ENCODE results near the gene HADH. TPM values are rescaled to one million over a fixed set of nuclear protein-coding genes. Genes with fewer than 3 reads are reported as not detected.

Gene HADH
- total and polyA plus RNA-seq, 12 donors = 24.5 to 123 (median 68.8) TPM

DNA sequence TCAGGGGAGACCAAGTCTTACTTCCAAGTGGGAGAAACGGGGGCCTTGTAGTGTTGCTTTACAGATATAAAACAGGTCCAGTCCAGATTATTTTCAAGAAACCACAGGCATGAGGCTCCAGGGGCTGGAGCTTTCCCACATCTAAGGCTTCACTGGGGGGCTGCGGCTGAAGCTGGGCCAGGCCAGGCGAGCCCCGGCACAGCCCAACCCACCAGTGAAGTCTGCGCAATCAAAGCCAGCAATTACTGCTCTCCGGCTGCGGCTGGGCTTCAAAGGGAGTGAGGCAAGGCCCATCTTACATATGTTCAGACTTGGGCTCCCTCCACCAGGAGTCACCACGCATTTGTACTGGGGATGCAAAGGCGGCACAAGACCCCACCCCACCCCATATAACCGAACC is 61.7 kb downstream of the HADH start:
- no peaks in the 10 kb centered on the region for H3K27me3 ChIP-seq
- H3K4me1 ChIP-seq (replicated peaks in 1 of 2) = no peaks in the 10 kb centered on the region
- no peak for TF ChIP-seq POLR2A (IDR thresholded peaks at IDR 0.05)
- TF ChIP-seq, protein P1, sequence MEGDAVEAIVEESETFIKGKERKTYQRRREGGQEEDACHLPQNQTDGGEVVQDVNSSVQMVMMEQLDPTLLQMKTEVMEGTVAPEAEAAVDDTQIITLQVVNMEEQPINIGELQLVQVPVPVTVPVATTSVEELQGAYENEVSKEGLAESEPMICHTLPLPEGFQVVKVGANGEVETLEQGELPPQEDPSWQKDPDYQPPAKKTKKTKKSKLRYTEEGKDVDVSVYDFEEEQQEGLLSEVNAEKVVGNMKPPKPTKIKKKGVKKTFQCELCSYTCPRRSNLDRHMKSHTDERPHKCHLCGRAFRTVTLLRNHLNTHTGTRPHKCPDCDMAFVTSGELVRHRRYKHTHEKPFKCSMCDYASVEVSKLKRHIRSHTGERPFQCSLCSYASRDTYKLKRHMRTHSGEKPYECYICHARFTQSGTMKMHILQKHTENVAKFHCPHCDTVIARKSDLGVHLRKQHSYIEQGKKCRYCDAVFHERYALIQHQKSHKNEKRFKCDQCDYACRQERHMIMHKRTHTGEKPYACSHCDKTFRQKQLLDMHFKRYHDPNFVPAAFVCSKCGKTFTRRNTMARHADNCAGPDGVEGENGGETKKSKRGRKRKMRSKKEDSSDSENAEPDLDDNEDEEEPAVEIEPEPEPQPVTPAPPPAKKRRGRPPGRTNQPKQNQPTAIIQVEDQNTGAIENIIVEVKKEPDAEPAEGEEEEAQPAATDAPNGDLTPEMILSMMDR (IDR thresholded peaks at IDR 0.05) = no peak
- 92 to 94% (median 93%) methylated on average over 2 to 10 of the region's 10 CpGs for WGBS, 4 donors
- H3K36me3 ChIP-seq (replicated peaks in 1 of 2) = no peaks in the 10 kb centered on the region
- H3K4me3 ChIP-seq = no peak overlapping the region
- no peak for DNase-seq
- H3K9me3 ChIP-seq (replicated peaks in 1 of 3) = no peaks in the 10 kb centered on the region
- no peak overlapping the region for H3K27ac ChIP-seq
- intact Hi-C loops (cut with DNase I) = loop anchor here in 1 of 2 donors (10.0 kb wide), 1 partner anchor 523 kb away; no protein-coding TSS in a partner anchor

DNA sequence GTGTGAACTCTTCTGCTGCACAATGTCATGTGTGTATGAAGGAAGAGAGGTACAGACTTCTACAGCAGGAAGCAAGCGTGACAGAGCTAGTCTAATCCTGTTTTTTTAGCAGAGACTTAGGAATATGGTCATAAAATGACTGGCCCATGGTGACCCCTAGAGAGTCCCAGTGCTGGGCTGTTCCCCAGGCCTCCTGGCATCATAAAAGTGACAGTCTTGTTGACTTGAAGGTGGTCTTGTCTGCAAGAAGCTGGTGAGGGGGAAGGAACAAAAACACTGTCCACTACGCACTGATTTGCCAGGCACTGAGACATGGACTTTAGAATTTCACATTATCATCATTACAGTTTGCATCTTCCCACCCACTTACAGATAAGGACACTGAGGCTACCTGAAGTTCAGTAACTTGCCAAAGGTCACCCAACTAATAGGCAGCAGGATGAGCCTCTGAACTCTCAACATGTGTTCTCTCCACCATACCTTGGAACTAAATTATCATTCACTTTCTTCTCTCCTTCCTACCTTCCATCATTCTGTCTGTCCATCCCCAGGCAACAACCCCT is 63.0 kb downstream of the HADH start:
- no peaks in the 10 kb centered on the region for H3K9me3 ChIP-seq (replicated peaks in 1 of 3)
- no peaks in the 10 kb centered on the region for H3K36me3 ChIP-seq (replicated peaks in 1 of 2)
- H3K4me3 ChIP-seq = no peak overlapping the region
- H3K27ac ChIP-seq = no peak overlapping the region
- no peak for TF ChIP-seq POLR2A (IDR thresholded peaks at IDR 0.05)
- TF ChIP-seq, protein P1 (IDR thresholded peaks at IDR 0.05) = no peak
- no peak for DNase-seq
- no peaks in the 10 kb centered on the region for H3K27me3 ChIP-seq
- no peaks in the 10 kb centered on the region for H3K4me1 ChIP-seq (replicated peaks in 1 of 2)
- intact Hi-C loops (cut with DNase I) = loop anchor here in 1 of 2 donors (10.0 kb wide), 1 partner anchor 522 kb away; no protein-coding TSS in a partner anchor
- WGBS, 4 donors = 85 to 97% (median 90%) methylated on average over 2 of the region's 2 CpGs

DNA sequence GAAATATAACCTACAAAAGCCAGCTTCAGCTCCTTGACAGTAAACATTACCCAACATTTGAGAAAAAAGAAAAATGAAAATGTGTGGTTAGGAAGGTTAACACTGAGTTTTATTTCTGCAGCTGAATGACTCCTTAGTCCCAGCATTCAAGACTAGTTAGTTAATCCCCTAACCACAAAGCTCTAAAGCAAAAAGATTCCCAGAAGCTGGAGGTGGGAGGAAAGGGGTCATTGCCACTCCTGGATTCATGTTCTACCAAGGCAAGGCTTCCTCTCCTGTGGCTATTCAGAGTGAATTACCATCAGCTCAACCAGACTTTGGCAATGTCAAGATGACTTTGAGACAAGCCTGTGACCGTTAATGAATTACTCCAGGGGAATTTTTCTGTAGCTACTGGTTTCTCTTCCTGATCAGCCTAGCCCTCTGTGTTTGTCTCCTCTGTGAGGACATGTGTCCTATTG is 63.6 kb downstream of the HADH start:
- WGBS, 4 donors = 78 to 100% (median 86%) methylated on average over 1 of the region's 1 CpG
- no peak overlapping the region for H3K27ac ChIP-seq
- TF ChIP-seq, protein P1 (IDR thresholded peaks at IDR 0.05) = no peak
- no peak for TF ChIP-seq POLR2A (IDR thresholded peaks at IDR 0.05)
- DNase-seq = no peak
- no peaks in the 10 kb centered on the region for H3K27me3 ChIP-seq
- no peaks in the 10 kb centered on the region for H3K9me3 ChIP-seq (replicated peaks in 1 of 3)
- H3K4me3 ChIP-seq = no peak overlapping the region
- H3K36me3 ChIP-seq (replicated peaks in 1 of 2) = no peaks in the 10 kb centered on the region
- no peaks in the 10 kb centered on the region for H3K4me1 ChIP-seq (replicated peaks in 1 of 2)
- intact Hi-C loops (cut with DNase I) = loop anchor here in 1 of 2 donors (10.0 kb wide), 1 partner anchor 522 kb away; no protein-coding TSS in a partner anchor

DNA sequence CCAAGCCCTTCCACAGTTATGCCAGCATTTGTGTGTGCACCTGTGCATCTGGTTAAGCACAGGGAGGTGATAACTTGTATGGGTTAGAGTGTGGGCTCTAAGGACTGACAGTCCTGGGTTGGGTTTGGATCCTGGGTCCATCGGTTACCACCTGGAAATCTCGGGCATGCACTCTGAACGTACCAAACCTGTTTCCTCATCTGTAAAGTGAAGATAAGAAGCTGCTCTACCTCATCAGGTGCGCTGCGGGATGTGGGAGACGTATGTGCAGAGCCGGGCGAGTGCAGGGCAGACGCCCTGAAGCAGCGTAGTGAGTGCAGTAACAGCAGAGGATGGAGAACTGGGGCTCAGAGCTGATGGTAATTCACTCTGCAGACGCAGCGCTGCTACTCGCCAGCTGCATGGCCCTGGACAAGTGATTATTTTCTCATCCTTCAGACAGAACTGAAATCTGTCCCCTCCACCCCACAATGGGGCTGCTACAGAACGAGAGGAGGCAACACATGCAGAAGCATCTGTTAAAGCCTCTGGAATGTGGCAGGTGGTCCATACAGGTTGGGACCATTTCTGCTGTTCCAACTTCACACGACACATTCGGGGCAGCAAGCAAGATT is 64.4 kb downstream of the HADH start:
- H3K4me1 ChIP-seq (replicated peaks in 1 of 2) = no peaks in the 10 kb centered on the region
- no peak overlapping the region for H3K4me3 ChIP-seq
- no peak for DNase-seq
- no peaks in the 10 kb centered on the region for H3K27me3 ChIP-seq
- H3K27ac ChIP-seq = no peak overlapping the region
- TF ChIP-seq POLR2A (IDR thresholded peaks at IDR 0.05) = no peak
- no peaks in the 10 kb centered on the region for H3K9me3 ChIP-seq (replicated peaks in 1 of 3)
- intact Hi-C loops (cut with DNase I) = loop anchor here in 1 of 2 donors (10.0 kb wide), 1 partner anchor 521 kb away; no protein-coding TSS in a partner anchor
- no peaks in the 10 kb centered on the region for H3K36me3 ChIP-seq (replicated peaks in 1 of 2)
- WGBS, 4 donors = 93 to 96% (median 95%) methylated on average over 16 of the region's 16 CpGs

Measured in adrenal gland (tissue), 12 donors.